ENCODE results near the gene NAA16. TPM values are rescaled to one million over a fixed set of nuclear protein-coding genes. Genes with fewer than 3 reads are reported as not detected.

NAA16 gene
- total RNA-seq, 4 donors from 2014 or later = 15.5 to 33.5 (median 17.1) TPM

GRCh38 chr13:41312176-41312500 lies 1.1 kb downstream of the NAA16 start:
- no peak for ATAC-seq
- no peak for TF ChIP-seq POLR2AphosphoS5 (IDR thresholded peaks at IDR 0.05)
- TF ChIP-seq CTCF (IDR thresholded peaks at IDR 0.05) = no peak
- no peak for TF ChIP-seq EP300 (IDR thresholded peaks at IDR 0.05)
- no peak for TF ChIP-seq POLR2A (IDR thresholded peaks at IDR 0.05)
- peak overlapping the region; percentile 72 to 94 for H3K4me3 ChIP-seq
- 0% methylated on average over 4 to 9 of the region's 11 CpGs for WGBS, 2 donors (ENCODE audit: low coverage in 1 of 2)
- H3K4me1 ChIP-seq = peaks cover 0 to 51% (median 7%) of the 10 kb centered on the region in 3 donors
- no peaks in the 10 kb centered on the region for H3K27me3 ChIP-seq
- peak overlapping the region; percentile 80 to 99 (median 94) for H3K27ac ChIP-seq
- H3K9me3 ChIP-seq = no peaks in the 10 kb centered on the region
- no peaks in the 10 kb centered on the region for H3K36me3 ChIP-seq

- no peaks in the 10 kb centered on the region for H3K27me3 ChIP-seq
- peaks cover 3 to 59% (median 7%) of the 10 kb centered on the region in 3 donors for H3K4me1 ChIP-seq
- ATAC-seq = no peak
- H3K27ac ChIP-seq = peak overlapping the region in 3 of 4 donors; percentile 44 to 99 (median 94)
- WGBS, 2 donors (ENCODE audit: low coverage in 1 of 2) = 13 to 44% methylated on average over 5 of the region's 5 CpGs
- no peak for TF ChIP-seq CTCF (IDR thresholded peaks at IDR 0.05)
- no peak for TF ChIP-seq POLR2A (IDR thresholded peaks at IDR 0.05)
- no peak for TF ChIP-seq POLR2AphosphoS5 (IDR thresholded peaks at IDR 0.05)
- no peaks in the 10 kb centered on the region for H3K36me3 ChIP-seq
- H3K9me3 ChIP-seq = no peaks in the 10 kb centered on the region
- H3K4me3 ChIP-seq = peak overlapping the region; percentile 72 to 94
Observed at GRCh38 chr13:41313117-41313516, 2.0 kb downstream of the NAA16 start.

GRCh38 chr13:41313659-41314197 lies 2.7 kb downstream of the NAA16 start:
- no peaks in the 10 kb centered on the region for H3K27me3 ChIP-seq
- TF ChIP-seq EP300 (IDR thresholded peaks at IDR 0.05) = no peak
- TF ChIP-seq CTCF (IDR thresholded peaks at IDR 0.05) = no peak
- TF ChIP-seq POLR2A (IDR thresholded peaks at IDR 0.05) = no peak
- no peak for TF ChIP-seq POLR2AphosphoS5 (IDR thresholded peaks at IDR 0.05)
- no peak for ATAC-seq
- H3K4me3 ChIP-seq = peak overlapping the region in 1 of 2 donors; percentile 72
- WGBS, 2 donors (ENCODE audit: low coverage in 1 of 2) = 70% methylated on average over 6 of the region's 6 CpGs; no CpG with 5 or more reads in 1 of the 2 donors
- no peaks in the 10 kb centered on the region for H3K36me3 ChIP-seq
- peak overlapping the region in 3 of 4 donors; percentile 44 to 99 (median 94) for H3K27ac ChIP-seq
- peaks cover 3 to 65% (median 7%) of the 10 kb centered on the region in 3 donors for H3K4me1 ChIP-seq
- no peaks in the 10 kb centered on the region for H3K9me3 ChIP-seq

GRCh38 chr13:41315443-41316047 lies 4.5 kb downstream of the NAA16 start:
- peaks cover 3 to 76% (median 7%) of the 10 kb centered on the region in 3 donors for H3K4me1 ChIP-seq
- TF ChIP-seq POLR2AphosphoS5 (IDR thresholded peaks at IDR 0.05) = no peak
- no peak for TF ChIP-seq CTCF (IDR thresholded peaks at IDR 0.05)
- TF ChIP-seq POLR2A (IDR thresholded peaks at IDR 0.05) = no peak
- no peak for TF ChIP-seq EP300 (IDR thresholded peaks at IDR 0.05)
- H3K4me3 ChIP-seq = no peak overlapping the region
- no peak for ATAC-seq
- H3K27ac ChIP-seq = peak overlapping the region in 2 of 4 donors; percentile 21 to 99
- H3K27me3 ChIP-seq = no peaks in the 10 kb centered on the region
- peaks cover 0 to 5% of the 10 kb centered on the region in 2 donors for H3K36me3 ChIP-seq
- 89 to 95% methylated on average over 4 to 5 of the region's 5 CpGs for WGBS, 2 donors (ENCODE audit: low coverage in 1 of 2)
- no peaks in the 10 kb centered on the region for H3K9me3 ChIP-seq

- 77 to 90% methylated on average over 1 of the region's 1 CpG for whole genome bisulfite sequencing, 2 donors (ENCODE audit: low coverage in 1 of 2)
- no peak for ATAC-seq
- Histone ChIP-seq H3K9me3 (no peaks in the 10 kb centered on the region), H3K27ac (peak overlapping the region in 2 of 4 donors; percentile 72 to 78), H3K27me3 (no peaks in the 10 kb centered on the region), H3K4me3 (no peak overlapping the region), H3K36me3 (peaks cover 0 to 20% of the 10 kb centered on the region in 2 donors), H3K4me1 (peaks cover 3 to 73% (median 7%) of the 10 kb centered on the region in 3 donors)
- no peak for TF ChIP-seq POLR2AphosphoS5 (IDR thresholded peaks at IDR 0.05)
- TF ChIP-seq EP300 (IDR thresholded peaks at IDR 0.05) = no peak
- no peak for TF ChIP-seq CTCF (IDR thresholded peaks at IDR 0.05)
- TF ChIP-seq POLR2A (IDR thresholded peaks at IDR 0.05) = no peak
Observed at GRCh38 chr13:41317243-41317642, 6.2 kb downstream of the NAA16 start.

Data from gastroesophageal sphincter (tissue), 4 donors.